GM12874 (cell line): ENCODE data around the gene CLDN34.

Experiments used
- TF ChIP-seq, protein P1 (sequence below): IDR thresholded peaks from 2 replicates; pipeline ENCODE4 v1.5.1; 2011; ENCODE audit warnings: low read depth, mild to moderate bottlenecking, control low read depth, low read length, moderate library complexity; ENCODE audit not compliant: insufficient read depth

CLDN34 gene

DNA sequence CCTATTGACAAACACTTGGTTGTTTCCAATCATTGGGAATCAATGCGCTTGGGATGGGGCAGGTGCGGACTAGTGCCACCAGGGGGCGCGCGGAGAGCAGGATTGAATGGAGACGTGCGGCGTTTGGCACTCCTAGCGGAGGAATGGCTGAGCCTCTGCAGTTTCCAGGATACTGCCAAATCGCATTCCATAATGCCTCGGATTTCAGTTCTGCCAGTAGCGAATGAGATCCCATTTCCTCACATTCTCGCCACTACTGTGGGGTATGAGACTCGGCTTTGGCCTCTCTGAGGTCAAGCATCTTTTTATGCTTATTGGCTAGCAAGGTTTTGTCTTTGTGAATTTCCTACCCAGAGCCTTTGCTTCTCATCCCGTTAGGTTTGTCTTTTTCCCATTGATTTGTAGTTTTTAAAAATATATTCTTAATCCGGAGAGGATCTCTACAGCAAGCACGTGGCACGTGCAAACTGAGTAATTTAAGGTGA lies 28.7 kb downstream of the CLDN34 start:
- TF ChIP-seq, protein P1, sequence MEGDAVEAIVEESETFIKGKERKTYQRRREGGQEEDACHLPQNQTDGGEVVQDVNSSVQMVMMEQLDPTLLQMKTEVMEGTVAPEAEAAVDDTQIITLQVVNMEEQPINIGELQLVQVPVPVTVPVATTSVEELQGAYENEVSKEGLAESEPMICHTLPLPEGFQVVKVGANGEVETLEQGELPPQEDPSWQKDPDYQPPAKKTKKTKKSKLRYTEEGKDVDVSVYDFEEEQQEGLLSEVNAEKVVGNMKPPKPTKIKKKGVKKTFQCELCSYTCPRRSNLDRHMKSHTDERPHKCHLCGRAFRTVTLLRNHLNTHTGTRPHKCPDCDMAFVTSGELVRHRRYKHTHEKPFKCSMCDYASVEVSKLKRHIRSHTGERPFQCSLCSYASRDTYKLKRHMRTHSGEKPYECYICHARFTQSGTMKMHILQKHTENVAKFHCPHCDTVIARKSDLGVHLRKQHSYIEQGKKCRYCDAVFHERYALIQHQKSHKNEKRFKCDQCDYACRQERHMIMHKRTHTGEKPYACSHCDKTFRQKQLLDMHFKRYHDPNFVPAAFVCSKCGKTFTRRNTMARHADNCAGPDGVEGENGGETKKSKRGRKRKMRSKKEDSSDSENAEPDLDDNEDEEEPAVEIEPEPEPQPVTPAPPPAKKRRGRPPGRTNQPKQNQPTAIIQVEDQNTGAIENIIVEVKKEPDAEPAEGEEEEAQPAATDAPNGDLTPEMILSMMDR = peak; percentile 78

DNA sequence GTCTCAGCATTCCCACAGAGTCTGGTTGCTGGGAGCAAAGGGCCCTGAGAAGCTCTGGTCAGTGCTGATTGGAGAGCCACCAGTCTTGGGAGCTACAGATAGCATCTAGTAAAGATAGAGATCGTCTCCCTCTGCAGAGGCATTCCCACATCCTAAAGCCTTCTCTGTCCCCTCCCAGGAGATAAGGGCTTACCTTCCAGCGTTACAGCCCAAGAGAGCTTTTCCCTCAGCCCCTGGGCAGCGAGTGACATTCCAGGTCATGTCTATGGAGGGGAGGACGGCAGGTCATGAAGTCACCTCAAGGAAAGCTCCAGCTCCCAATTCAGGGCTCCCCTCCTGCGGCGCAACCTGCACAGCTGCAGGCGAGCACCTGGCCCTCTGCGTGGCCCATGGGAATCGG lies 29.9 kb downstream of the CLDN34 start:
- TF ChIP-seq, protein P1 = no peak

DNA sequence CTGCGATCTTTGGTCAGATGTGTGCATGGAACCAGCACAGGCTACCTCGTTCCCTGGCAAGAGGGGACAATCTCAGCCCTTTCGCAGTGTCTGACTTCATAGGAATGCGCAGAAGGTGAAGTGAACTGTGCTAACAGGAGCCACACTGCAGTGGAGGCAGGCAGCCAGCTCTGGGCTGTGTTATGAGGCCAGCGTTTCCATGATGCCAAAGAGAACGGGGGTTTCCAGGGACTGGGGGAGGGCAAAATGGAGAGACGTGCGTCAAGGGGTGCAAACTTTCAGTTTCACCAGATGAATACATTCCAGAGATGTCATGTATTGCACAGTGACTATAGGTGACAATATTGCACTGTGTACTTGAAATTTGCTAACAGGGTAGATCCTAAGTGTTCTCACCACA lies 30.4 kb downstream of the CLDN34 start:
- TF ChIP-seq, protein P1 = no peak

DNA sequence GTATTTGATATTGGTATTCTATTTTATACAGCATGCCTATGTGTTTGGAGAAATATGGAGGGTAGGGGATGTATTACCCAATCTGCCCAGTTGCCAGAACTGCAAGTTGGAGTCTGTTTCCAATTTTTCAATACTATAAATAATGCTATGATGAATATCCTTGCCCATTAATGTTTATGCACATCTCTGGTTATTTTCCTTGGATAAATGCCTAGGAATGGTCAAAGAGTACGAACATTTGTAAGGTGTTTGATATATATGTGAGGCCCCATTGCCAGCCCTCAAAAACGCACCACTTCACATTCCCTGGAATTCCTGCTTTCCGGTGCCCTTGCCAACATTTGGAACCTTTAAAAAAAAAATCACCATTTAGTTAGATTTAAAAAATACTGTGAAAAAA lies 34.3 kb downstream of the CLDN34 start:
- TF ChIP-seq, protein P1 = no peak

DNA sequence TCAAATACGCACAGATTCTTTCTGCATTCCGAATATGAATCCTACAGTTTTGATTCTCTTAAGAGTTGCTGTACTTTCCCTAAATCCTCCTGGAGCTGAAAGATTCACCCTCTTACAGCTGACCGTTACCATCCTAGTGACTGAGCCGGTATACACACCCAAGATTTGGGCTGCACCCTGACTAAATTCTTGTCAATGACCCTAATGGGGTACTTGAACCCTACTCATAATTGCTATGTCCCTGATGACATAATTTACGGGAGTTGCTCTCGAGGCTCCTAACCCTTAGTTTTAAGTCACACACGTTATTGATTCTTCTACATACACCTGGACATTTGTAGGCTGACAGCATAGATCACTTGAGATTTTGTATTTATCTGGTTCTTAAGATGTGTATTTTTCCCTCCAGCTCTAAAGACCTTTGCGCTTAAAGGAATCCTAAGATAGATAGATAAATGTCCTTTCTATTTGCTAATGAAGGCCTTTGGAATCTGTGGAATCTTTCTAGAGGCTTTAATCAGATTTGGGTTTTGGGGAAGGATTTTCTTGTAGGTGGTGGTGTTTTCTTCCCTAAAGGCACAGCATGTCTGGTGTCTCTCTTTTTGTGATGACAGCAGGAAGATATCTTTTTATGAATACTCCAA lies 37.8 kb downstream of the CLDN34 start:
- TF ChIP-seq, protein P1 = no peak

DNA sequence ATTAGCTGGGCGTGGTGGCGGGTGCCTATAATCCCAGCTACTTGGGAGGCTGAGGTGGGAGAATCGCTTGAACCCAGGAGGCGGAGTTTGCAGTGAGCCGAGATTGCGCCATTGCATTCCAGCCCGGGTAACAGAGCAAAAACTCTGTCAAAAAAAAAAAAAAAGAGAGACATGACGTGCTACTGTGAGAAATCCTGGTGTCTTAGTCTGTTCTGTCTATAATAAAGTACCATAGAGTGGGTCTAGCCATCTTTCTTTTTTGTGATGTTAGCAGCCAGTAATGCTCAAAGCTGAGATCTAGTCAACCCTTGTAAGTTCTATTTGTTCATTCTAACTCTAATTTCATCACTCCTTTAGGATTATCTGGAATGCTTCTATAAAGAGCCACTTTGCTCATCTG lies 38.9 kb downstream of the CLDN34 start:
- TF ChIP-seq, protein P1 = no peak

DNA sequence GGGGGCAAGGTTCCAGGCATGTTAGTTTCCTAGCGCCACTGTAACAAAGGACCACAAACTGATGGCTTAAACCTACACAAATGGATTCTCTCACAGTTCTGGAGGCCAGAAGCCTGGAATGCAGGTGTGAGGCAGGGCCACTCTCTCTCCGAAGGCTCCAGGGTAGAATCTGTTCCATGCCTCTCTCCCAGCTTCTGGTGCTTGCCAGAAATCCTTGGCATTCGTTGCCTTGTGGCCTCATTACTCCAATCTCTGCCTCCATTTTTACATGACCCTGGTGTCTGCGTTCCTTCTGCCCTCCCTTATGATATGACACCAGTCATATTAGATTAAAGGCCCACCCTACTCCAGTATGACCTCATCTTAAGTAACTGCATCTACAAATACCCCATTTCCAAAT lies 39.6 kb downstream of the CLDN34 start:
- TF ChIP-seq, protein P1 = no peak
